ENCODE results near the gene NDFIP2. TPM values are rescaled to one million over a fixed set of nuclear protein-coding genes. Genes with fewer than 3 reads are reported as not detected.

Gene NDFIP2
- total RNA-seq, 1 experiment from 2014 or later: 29.6 TPM

GRCh38 chr13:79491715-79492114 lies 10.8 kb downstream of the NDFIP2 start:
- DNase-seq (ENCODE audit: low read depth, low spot score) (no peak), ATAC-seq (no peak)
- Histone ChIP-seq H3K36me3 (ENCODE audit: control insufficient read depth, insufficient read depth, low read length) (no peaks in the 10 kb centered on the region), H3K27ac (ENCODE audit: low read length) (no peak overlapping the region), H3K4me1 (ENCODE audit: control insufficient read depth, insufficient read depth, low read length) (no peaks in the 10 kb centered on the region), H3K9me3 (ENCODE audit: control insufficient read depth, insufficient read depth, low read depth, low read length) (no peaks in the 10 kb centered on the region), H3K4me3 (ENCODE audit: low read depth in 2 of 2, low read length in 2 of 2) (no peak overlapping the region), H3K27me3 (ENCODE audit: control insufficient read depth, insufficient read depth, low read length) (no peaks in the 10 kb centered on the region)
- POLR2A ChIA-PET: no interaction called here
- BruUV-seq (replicated peaks): no TSS peak
- TF ChIP-seq, protein P1, sequence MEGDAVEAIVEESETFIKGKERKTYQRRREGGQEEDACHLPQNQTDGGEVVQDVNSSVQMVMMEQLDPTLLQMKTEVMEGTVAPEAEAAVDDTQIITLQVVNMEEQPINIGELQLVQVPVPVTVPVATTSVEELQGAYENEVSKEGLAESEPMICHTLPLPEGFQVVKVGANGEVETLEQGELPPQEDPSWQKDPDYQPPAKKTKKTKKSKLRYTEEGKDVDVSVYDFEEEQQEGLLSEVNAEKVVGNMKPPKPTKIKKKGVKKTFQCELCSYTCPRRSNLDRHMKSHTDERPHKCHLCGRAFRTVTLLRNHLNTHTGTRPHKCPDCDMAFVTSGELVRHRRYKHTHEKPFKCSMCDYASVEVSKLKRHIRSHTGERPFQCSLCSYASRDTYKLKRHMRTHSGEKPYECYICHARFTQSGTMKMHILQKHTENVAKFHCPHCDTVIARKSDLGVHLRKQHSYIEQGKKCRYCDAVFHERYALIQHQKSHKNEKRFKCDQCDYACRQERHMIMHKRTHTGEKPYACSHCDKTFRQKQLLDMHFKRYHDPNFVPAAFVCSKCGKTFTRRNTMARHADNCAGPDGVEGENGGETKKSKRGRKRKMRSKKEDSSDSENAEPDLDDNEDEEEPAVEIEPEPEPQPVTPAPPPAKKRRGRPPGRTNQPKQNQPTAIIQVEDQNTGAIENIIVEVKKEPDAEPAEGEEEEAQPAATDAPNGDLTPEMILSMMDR (IDR thresholded peaks at IDR 0.05): no peak
- TF ChIP-seq POLR2AphosphoS5 (IDR thresholded peaks at IDR 0.05; ENCODE audit: low read depth, low read length) (no peak), TCF7L2 (IDR thresholded peaks at IDR 0.05; ENCODE audit: low read depth, low read length) (no peak), SIN3A (IDR thresholded peaks at IDR 0.05; ENCODE audit: borderline replicate concordance, insufficient read depth, low read depth, low read length) (no peak)
- TF ChIP-seq, protein P2, sequence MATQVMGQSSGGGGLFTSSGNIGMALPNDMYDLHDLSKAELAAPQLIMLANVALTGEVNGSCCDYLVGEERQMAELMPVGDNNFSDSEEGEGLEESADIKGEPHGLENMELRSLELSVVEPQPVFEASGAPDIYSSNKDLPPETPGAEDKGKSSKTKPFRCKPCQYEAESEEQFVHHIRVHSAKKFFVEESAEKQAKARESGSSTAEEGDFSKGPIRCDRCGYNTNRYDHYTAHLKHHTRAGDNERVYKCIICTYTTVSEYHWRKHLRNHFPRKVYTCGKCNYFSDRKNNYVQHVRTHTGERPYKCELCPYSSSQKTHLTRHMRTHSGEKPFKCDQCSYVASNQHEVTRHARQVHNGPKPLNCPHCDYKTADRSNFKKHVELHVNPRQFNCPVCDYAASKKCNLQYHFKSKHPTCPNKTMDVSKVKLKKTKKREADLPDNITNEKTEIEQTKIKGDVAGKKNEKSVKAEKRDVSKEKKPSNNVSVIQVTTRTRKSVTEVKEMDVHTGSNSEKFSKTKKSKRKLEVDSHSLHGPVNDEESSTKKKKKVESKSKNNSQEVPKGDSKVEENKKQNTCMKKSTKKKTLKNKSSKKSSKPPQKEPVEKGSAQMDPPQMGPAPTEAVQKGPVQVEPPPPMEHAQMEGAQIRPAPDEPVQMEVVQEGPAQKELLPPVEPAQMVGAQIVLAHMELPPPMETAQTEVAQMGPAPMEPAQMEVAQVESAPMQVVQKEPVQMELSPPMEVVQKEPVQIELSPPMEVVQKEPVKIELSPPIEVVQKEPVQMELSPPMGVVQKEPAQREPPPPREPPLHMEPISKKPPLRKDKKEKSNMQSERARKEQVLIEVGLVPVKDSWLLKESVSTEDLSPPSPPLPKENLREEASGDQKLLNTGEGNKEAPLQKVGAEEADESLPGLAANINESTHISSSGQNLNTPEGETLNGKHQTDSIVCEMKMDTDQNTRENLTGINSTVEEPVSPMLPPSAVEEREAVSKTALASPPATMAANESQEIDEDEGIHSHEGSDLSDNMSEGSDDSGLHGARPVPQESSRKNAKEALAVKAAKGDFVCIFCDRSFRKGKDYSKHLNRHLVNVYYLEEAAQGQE (IDR thresholded peaks at IDR 0.05; ENCODE audit: insufficient read depth in 1 of 2, low read depth in 2 of 2, low read length in 1 of 2): no peak
- intact Hi-C loops (cut with micrococcal nuclease; ENCODE audit: unreplicated experiment) (no loop called here), in situ Hi-C loops (cut with HindIII; ENCODE audit: low pct_unique_long_range_greater_than_20kb, low sequenced_read_pairs) (no loop called here)
- CTCF ChIA-PET: no interaction called here

- CTCF ChIA-PET: interaction anchor here (0.6 kb wide), 1 partner anchor 47 kb away, joined by 4 read pairs; no protein-coding TSS in a partner anchor
- H3K9me3 ChIP-seq (ENCODE audit: control insufficient read depth, insufficient read depth, low read depth, low read length): no peaks in the 10 kb centered on the region
- H3K27ac ChIP-seq (ENCODE audit: low read length): no peak overlapping the region
- H3K4me1 ChIP-seq (ENCODE audit: control insufficient read depth, insufficient read depth, low read length): no peaks in the 10 kb centered on the region
- in situ Hi-C loops (cut with HindIII; ENCODE audit: low pct_unique_long_range_greater_than_20kb, low sequenced_read_pairs): no loop called here
- ATAC-seq (no peak), DNase-seq (ENCODE audit: low read depth, low spot score) (no peak)
- no peaks in the 10 kb centered on the region for H3K36me3 ChIP-seq (ENCODE audit: control insufficient read depth, insufficient read depth, low read length)
- intact Hi-C loops (cut with micrococcal nuclease; ENCODE audit: unreplicated experiment): no loop called here
- POLR2A ChIA-PET: no interaction called here
- TF ChIP-seq SIN3A (IDR thresholded peaks at IDR 0.05; ENCODE audit: borderline replicate concordance, insufficient read depth, low read depth, low read length) (no peak), TCF7L2 (IDR thresholded peaks at IDR 0.05; ENCODE audit: low read depth, low read length) (no peak), POLR2AphosphoS5 (IDR thresholded peaks at IDR 0.05; ENCODE audit: low read depth, low read length) (no peak)
- TF ChIP-seq, protein P2 (IDR thresholded peaks at IDR 0.05; ENCODE audit: insufficient read depth in 1 of 2, low read depth in 2 of 2, low read length in 1 of 2): no peak
- TF ChIP-seq, protein P1 (IDR thresholded peaks at IDR 0.05): no peak
- no TSS peak for BruUV-seq (replicated peaks)
- H3K27me3 ChIP-seq (ENCODE audit: control insufficient read depth, insufficient read depth, low read length): no peaks in the 10 kb centered on the region
- no peak overlapping the region for H3K4me3 ChIP-seq (ENCODE audit: low read depth in 2 of 2, low read length in 2 of 2)
Observed at GRCh38 chr13:79492313-79492798, 11.4 kb downstream of the NDFIP2 start.

All from Panc1 (cell line).